ENCODE measurements around the gene AHI1.

Gene AHI1

DNA sequence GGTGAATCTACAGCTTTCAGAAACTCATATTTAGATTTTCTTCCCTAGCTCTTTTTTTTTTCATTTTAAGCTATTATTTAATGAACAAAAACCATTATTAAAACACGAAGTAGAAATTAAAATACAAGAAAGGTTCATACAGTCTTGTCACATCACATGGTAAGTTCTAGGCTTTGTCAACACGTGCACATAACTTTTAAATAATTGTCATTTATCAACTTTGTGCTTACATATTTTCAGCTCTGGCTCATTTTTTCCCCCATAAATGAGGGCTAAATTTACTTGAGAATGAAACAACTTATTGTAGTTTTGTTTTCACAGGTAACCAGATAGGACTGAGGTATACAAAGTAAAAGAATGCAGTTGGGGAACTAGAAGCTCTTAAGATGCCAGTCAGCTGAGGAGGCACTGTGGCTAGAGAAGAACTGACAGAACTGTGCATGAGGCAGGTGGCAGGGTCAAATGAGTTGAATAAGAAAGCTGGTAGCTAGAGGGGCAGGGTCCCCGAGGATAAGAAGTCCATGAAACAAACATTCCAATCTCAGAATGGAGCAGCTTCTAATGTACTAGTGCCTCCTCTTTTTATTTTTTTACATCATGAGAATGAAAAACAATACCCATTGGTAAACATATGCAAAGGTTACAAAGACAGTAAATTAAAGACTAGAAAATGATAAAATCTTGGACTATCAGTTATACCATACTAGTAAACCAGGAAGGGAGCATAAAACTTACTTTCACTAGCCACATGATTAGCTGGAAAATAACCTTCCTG lies 174.9 kb downstream of the AHI1 start:
- Histone ChIP-seq H4K20me1 (ENCODE audit: insufficient read depth) (no peaks in the 10 kb centered on the region), H3K79me2 (ENCODE audit: insufficient read depth, low read depth) (no peaks in the 10 kb centered on the region), H3K4me1 (ENCODE audit: low read depth, poor library complexity, severe bottlenecking) (peaks cover 42% of the 10 kb centered on the region), H2AFZ (ENCODE audit: low read depth) (peak overlapping the region; percentile 16; the same call in 1 of the 2 replicates), H3K4me2 (peak overlapping the region; percentile 70), H3K27me3 (ENCODE audit: insufficient read depth, low read depth) (no peaks in the 10 kb centered on the region), H3K4me3 (IDR thresholded peaks at IDR 0.05; ENCODE audit: insufficient read depth, low read depth, low read length) (no peak overlapping the region), H3K27ac (peak overlapping the region; percentile 29), H3K9ac (peak overlapping the region; percentile 12; the same call in 1 of the 2 replicates), H3K36me3 (ENCODE audit: insufficient read depth) (no peaks in the 10 kb centered on the region)
- TF ChIP-seq, protein P1, sequence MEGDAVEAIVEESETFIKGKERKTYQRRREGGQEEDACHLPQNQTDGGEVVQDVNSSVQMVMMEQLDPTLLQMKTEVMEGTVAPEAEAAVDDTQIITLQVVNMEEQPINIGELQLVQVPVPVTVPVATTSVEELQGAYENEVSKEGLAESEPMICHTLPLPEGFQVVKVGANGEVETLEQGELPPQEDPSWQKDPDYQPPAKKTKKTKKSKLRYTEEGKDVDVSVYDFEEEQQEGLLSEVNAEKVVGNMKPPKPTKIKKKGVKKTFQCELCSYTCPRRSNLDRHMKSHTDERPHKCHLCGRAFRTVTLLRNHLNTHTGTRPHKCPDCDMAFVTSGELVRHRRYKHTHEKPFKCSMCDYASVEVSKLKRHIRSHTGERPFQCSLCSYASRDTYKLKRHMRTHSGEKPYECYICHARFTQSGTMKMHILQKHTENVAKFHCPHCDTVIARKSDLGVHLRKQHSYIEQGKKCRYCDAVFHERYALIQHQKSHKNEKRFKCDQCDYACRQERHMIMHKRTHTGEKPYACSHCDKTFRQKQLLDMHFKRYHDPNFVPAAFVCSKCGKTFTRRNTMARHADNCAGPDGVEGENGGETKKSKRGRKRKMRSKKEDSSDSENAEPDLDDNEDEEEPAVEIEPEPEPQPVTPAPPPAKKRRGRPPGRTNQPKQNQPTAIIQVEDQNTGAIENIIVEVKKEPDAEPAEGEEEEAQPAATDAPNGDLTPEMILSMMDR (conservative IDR thresholded peaks at IDR 0.05; ENCODE audit: low read depth, low read length) = no peak

DNA sequence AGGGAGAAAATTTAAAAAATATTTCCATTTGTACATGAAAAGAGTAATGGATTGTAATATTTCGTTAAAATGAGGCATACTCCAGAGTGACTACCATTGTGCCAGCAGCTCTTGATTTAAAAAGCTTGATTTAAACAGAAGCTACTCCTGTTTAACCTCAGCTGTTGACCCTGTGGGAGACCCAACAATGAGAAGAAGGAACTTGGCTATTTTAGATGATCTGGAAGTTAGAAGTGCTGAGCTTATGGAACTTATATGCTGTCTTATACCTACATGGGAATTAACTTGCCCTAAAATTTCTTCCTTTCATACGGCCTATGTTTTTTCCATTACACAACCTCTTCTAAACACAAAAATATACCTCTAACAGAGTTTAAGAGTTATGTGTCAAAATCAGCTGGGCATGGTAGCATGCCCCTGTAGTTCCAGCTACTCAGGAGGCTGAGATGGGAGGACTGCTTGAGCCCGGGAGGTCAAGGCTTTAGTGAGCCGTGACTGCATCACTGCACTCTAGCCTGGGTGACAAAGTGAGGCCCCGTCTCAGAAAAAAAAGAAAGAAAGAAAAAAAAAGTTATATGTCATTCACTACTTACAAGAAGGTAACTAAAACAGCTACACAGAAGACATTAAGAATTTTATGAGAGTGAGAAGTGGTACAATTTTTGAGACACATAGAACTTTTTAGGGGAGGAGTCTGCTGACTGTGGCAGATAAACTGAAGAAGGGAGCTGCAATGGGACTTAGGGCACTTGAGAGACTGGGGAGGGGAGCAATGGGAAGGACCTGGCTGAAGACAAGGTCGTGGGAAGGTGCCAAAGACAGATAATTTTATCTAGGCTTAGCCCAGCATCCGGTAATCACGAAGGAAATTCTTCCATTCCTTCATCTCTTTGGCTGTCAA lies 176.6 kb downstream of the AHI1 start:
- Histone ChIP-seq H3K27ac (no peak overlapping the region), H2AFZ (ENCODE audit: low read depth) (no peak overlapping the region), H3K36me3 (ENCODE audit: insufficient read depth) (no peaks in the 10 kb centered on the region), H3K79me2 (ENCODE audit: insufficient read depth, low read depth) (no peaks in the 10 kb centered on the region), H3K27me3 (ENCODE audit: insufficient read depth, low read depth) (no peaks in the 10 kb centered on the region), H3K4me2 (no peak overlapping the region), H3K4me3 (IDR thresholded peaks at IDR 0.05; ENCODE audit: insufficient read depth, low read depth, low read length) (no peak overlapping the region), H3K4me1 (ENCODE audit: low read depth, poor library complexity, severe bottlenecking) (peaks cover 42% of the 10 kb centered on the region), H4K20me1 (ENCODE audit: insufficient read depth) (no peaks in the 10 kb centered on the region), H3K9ac (no peak overlapping the region)
- TF ChIP-seq, protein P1 (conservative IDR thresholded peaks at IDR 0.05; ENCODE audit: low read depth, low read length) = no peak

DNA sequence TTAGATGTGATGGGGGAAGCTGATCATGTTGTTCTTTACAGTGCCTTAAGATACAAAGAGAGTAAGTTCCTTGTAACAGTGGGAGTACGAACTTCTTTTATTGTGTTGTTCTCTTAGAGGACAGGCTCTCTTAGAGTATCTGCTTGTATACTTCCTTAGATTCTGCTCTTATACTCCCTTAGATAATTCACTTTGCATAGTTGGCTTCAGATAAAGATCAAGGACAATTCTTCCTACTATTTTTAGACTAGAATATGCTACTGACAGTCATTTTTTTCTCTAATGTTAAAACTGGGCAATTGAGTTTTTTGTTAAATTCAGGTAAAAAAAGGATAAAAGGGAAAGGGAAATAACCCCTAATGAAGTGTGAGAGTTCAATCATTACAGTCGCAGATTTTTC lies 177.7 kb downstream of the AHI1 start:
- Histone ChIP-seq H2AFZ (ENCODE audit: low read depth) (no peak overlapping the region), H3K27ac (no peak overlapping the region), H3K4me3 (IDR thresholded peaks at IDR 0.05; ENCODE audit: insufficient read depth, low read depth, low read length) (no peak overlapping the region), H3K4me2 (no peak overlapping the region), H4K20me1 (ENCODE audit: insufficient read depth) (no peaks in the 10 kb centered on the region), H3K9ac (no peak overlapping the region), H3K36me3 (ENCODE audit: insufficient read depth) (no peaks in the 10 kb centered on the region), H3K27me3 (ENCODE audit: insufficient read depth, low read depth) (no peaks in the 10 kb centered on the region), H3K79me2 (ENCODE audit: insufficient read depth, low read depth) (no peaks in the 10 kb centered on the region), H3K4me1 (ENCODE audit: low read depth, poor library complexity, severe bottlenecking) (peaks cover 42% of the 10 kb centered on the region)
- TF ChIP-seq, protein P1 (conservative IDR thresholded peaks at IDR 0.05; ENCODE audit: low read depth, low read length) = no peak

DNA sequence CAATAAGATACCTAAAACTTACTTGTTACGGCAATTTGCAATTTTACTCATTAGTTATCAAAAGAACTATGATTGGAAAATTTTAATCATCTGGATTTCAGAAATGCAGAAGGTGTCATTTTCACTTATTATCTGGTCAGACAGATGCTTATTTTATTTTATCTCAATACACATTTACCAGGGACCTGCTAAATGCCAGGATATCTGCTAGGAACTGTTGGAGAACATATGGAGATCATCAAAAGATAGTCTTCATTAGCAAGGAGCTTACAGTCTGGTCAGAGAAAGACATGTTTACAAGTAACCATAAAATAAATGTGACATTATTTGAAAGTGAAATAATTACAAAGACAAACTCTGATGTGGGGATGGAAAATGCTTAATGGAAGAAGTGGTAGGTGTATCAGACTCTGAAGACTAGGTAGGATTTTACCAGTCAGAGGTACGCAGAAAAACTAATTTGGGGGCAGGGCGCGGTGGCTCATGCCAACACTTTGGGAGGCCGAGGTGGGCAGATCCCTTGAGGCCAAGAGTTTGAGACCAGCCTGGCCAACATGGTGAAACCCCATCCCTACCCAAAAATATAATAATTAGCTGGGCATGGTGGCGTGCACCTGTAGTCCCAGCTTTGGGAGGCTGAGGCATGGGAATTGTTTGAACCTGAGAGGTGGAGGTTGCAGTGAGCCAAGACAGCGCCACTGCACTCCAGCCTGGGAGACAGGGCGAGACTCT lies 178.6 kb downstream of the AHI1 start:
- no peak overlapping the region for H3K4me2 ChIP-seq
- no peak overlapping the region for H2AFZ ChIP-seq (ENCODE audit: low read depth)
- no peaks in the 10 kb centered on the region for H3K27me3 ChIP-seq (ENCODE audit: insufficient read depth, low read depth)
- peaks cover 38% of the 10 kb centered on the region for H3K4me1 ChIP-seq (ENCODE audit: low read depth, poor library complexity, severe bottlenecking)
- H3K27ac ChIP-seq = no peak overlapping the region
- H3K79me2 ChIP-seq (ENCODE audit: insufficient read depth, low read depth) = no peaks in the 10 kb centered on the region
- no peaks in the 10 kb centered on the region for H4K20me1 ChIP-seq (ENCODE audit: insufficient read depth)
- no peaks in the 10 kb centered on the region for H3K36me3 ChIP-seq (ENCODE audit: insufficient read depth)
- H3K9ac ChIP-seq = no peak overlapping the region
- TF ChIP-seq, protein P1 (conservative IDR thresholded peaks at IDR 0.05; ENCODE audit: low read depth, low read length) = no peak
- no peak overlapping the region for H3K4me3 ChIP-seq (IDR thresholded peaks at IDR 0.05; ENCODE audit: insufficient read depth, low read depth, low read length)

All from KMS-11 (cell line).